Endothelial cell of hepatic sinusoid (primary cell): ENCODE measurements around the gene CFAP119.
"Not testable (repeated sequence)": the region's sequence is repeated elsewhere in the genome, so short reads cannot be mapped to it uniquely, and the experiment has no call there.

Experiments used
- in situ Hi-C: cut with HindIII; loops from 2 replicates; pipeline ENCODE4 v1.10.0; 2017; ENCODE audit warnings: low sequenced_read_pairs

CFAP119 gene

DNA sequence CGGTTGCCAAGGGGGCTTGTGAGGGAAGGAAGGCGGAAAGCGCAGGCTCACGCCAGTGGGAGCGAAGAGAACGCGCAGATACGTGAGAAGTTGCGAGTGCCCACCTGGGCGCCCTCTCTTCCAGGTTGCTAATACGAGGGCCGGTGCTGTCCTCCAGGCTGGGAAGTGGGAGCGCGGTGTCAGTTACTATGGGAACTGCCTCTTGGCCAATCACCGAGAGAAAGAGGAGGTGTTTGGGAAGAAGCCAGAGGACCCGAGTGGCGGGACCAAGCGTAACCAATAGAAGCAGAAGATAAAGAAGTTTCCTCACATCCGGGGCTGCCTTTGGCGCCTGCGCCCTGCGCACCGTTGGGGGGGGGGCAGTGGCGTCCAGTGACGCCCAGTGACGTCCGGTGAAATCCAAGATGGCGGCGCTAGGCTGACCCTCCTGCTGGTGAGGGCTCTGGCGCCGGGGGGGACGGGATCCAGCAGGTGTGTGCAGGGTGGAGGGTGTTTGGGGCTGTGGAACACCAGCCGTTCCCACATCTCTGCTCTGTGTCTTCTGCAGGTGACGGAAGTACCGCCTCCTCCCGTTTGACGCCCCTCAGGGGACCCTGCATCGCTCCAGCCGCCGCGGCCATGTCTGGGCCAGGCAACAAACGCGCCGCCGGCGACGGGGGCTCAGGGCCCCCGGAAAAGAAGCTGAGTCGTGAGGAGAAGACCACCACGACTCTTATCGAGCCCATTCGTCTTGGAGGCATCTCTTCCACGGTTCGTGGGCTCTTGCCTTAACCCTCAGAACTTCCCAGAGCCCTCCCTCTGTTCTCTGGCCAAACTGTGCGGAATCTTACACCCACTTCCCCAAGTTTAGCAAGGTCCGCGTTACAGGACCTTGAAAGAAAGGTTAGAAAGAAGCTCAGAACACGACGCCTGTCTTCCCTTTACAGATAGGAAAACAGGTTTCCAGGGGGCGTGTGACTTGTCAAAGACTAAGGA lies at the start of gene CFAP119, which contains the start of gene RNF40:
CFAP119 (minus strand) TSS at position 135 of the 975 bp plus-strand sequence. CDS start 314 bp downstream, outside the sequence.
RNF40 (plus strand) TSS at position 395 of the 975 bp plus-strand sequence; CDS start at position 619, 224 bp downstream.
- in situ Hi-C loops = no loop called here

DNA sequence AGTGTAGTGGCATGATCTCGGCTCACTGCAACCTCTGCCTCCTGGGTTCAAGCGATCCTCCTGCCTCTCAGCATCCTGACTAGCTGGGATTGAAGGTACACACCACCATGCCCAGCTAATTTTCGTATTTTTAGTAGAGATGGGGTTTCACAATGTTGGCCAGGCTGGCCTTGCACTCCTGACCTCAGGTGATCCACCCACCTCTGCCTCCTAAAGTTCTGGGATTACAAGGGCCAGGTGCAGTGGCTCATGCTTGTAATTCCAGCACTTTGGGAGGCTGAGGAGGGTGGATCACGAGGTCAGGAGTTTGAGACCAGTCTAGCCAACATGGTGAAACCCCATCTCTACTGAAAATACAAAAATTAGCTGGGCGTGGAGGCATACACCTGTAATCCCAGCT lies 47.8 kb upstream of the CFAP119 start:
- in situ Hi-C loops = not testable (repeated sequence)

DNA sequence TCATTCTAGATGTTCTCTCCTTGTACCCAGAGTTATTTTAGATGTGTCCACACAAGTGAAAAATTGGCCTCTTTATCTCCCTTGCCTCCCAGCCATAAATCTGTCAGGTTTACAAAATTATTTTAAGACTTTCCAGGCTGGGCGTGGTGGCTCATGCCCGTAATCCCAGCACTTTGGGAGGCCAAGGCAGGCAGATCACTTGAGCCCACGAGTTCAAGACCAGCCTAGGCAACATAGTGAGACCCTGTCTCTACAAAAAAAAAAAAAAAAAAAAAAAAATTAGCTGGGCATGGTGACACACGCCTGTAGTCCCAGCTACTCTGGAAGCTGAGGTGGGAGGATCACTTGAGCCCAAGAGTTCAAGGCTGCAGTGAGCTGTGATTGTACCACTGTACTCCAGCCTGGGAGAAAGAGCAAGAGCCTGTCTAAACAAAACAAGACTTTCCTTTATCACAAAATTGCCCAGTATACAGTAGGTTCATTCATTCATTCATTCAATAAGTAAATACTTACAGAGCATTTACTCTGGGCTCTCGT lies 47.1 kb upstream of the CFAP119 start:
- in situ Hi-C loops = not testable (repeated sequence)

DNA sequence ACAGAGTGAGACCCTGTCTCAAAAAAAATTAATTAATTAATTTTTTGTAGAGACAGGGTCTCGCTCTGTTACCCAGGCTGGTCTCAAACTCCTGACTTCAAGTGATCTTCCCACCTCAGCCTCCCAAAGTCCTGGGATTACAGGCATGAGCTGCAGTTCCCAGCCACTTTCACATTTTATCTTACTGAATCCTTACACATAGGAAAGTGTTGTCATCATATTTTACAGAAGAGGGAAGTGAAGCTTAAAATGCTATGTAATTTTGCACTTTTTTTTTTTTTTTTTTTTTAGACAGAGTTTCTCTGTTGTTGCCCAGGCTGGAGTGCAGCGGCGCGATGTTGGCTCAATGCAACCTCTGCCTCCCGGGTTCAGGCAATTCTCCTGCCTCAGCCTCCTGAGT lies 46.3 kb upstream of the CFAP119 start:
- in situ Hi-C loops = no loop called here

DNA sequence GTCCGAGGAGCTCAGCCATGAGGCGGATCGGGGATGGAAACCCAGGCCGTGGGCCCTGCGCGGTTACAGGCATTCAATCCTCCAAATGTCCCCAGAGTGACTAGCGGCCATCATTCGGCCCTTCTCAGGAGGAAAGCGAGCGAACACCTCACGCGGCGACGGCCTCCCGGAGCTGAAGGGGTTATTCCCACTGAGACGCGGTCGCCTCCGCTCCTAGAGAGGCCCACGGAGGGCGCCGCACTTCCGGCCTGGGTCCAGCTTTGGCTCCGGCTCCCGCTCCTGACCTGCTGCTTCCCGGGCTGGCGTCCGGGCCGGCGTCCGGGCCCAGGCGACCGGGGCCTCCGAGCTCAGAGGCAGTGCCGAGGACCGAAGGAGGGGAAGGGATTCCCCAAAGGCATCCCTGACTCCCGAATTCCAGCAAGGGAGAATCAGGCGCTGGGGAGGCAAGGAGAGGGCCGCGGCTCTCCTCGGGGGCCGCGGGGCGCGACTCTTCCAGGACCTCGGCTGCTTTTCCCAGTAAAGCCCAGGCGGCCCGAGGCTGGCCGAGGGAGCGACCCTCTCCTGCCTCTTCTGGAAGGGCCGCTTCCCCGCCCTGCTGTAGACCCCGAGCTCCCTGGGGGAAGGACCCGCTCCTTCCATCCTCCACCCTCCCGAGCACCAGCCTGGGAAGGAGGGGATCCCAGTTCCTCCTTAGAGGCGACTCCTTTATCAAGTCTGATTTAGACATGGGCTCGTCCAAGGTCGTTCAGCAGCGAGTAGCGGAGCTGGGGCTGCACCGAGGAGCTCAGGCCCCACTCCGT lies 43.7 kb upstream of the CFAP119 start:
- in situ Hi-C loops = no loop called here

DNA sequence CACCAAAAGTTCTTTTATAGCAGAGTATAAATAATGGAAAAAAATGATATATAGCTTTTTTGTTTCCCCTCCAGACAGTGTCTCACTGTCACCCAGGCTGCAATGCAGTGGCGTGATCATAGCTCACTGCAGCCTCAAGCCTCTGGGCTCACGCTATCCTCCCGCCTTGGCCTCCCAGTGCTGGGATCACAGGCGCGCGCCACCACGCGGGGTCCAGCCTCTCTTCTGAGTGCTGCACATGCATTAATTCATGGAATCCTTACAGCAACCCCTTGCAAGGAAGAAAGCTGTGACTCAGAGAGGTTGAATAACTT lies 43.2 kb upstream of the CFAP119 start:
- in situ Hi-C loops = no loop called here

DNA sequence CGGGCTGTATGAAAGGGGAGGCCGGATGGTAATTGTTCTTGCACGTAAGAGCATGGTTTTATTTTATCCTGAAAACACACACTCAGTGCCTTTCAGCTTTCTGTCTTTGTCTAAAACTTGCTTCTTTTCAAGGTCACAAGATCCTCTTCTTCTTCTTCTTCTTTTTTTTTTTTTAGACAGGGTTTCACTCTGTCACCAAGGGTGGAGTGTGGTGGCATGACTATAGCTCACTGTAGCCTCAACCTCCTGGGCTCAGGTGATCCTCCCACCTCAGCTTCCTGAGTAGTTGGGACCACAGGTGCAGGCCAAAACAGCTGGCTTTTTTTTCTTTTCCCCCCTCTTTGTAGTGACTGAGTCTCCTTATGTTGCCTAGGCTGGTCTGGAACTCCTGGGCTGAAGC lies 41.1 kb upstream of the CFAP119 start:
- in situ Hi-C loops = no loop called here

DNA sequence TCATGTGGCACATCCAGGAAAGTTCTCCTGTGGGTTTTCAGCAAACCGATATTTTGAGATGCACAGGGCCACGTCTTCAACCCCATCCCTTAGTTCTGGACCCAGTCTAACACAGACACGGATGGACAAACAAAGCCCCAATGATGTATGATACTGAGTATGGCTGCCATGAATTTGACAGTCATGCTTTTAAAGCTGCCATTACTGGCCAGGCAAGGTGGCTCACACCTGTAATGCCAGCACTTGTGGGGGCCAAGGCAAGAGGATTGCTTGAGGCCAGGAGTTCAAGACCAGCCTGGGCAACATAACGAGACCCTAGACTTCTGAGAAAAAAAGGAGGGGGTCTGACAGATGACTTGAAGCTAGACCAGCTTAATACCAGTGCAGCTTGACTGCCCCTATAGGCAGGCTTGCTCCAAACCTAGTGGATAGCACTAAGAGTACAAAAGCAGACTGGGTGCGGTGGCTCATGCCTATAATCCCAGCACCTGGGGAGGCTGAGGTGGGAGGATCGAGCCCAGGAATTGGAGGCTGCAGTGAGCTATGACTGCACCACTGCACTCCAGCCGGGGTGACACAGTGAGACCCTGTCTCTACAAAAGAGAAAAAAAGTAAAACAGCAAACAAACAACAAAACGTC lies 35.9 kb upstream of the CFAP119 start:
- in situ Hi-C loops = no loop called here

DNA sequence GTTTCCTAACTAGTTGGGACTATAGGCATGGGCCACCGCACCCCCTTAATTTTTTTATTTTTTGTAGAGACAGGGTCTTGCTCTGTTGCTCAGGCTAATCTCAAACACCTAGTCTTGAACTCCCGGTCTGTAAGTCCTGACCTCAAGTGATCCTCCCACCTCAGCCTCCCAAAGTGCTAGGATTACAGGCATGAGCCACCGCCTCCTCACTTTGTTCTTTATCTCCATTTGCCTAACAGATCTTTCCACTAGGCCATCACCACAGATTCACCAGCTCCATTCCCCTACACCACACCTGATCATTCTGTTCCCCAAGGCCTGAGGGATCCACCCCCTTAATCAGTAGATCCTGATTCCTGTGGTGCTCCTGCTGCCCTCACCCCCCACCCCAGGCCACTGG lies 32.8 kb upstream of the CFAP119 start:
- in situ Hi-C loops = no loop called here

DNA sequence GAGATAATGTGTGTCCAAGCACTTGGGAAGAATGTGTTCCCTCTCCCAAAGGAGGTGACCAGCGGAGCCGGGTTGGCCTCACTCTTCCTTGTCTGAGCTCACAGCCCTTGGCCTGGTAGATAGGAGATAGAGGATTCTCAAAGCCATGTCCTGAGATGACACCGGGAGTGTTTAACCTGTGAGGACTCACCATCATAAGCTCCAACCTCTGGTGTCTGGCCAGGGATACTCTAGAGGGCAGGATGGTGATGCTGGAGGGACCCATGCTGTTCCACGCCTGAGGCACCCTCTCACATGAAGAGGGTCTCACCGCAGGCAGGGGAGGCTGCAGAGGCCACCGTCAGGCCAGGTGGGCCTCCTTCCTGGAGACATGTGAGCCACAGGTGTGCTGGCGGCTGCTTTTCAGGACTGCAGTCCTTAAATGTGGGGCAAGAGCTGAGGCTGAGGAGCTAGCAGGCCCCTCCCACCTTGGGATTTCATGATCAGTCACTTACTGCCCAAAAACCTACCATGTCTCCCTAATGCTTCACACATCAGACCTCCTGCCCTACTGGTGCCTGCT lies 31.7 kb upstream of the CFAP119 start:
- in situ Hi-C loops = no loop called here

DNA sequence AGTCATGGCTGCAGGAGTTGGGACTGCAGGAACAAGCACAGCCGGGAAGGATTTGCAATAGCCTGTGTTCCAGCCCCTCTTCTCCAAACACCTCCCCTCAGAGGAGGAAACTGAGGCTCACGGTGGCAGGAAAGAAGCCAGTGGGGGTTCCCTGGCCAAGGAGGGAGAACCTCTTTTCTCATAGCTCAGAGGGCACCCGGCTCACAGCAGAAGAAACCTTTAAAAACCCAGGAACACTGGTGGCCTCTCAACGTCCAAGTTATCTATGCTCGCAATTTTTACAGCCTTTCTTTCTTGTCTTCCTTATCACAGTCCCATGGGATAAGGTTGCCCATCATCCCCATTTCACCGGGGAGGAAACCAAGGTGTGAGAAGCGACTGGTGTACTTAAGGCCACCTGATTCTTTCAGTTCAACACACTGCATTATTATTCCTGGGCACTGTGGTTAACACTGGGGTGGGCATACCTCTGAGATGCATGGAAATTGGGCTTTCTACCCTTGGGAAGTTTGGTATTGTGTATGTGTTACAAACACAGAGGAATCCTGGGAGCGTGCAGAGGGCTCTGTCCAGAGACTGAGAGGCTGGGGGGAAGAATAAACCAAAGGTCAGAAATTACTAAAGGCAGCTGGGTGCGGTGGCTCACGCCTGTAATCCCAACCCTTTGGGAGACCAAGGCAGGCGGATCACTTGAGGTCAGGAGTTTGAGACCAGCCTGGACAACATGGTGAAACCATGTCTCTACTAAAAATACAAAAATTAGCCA lies 25.9 kb upstream of the CFAP119 start:
- in situ Hi-C loops = no loop called here

DNA sequence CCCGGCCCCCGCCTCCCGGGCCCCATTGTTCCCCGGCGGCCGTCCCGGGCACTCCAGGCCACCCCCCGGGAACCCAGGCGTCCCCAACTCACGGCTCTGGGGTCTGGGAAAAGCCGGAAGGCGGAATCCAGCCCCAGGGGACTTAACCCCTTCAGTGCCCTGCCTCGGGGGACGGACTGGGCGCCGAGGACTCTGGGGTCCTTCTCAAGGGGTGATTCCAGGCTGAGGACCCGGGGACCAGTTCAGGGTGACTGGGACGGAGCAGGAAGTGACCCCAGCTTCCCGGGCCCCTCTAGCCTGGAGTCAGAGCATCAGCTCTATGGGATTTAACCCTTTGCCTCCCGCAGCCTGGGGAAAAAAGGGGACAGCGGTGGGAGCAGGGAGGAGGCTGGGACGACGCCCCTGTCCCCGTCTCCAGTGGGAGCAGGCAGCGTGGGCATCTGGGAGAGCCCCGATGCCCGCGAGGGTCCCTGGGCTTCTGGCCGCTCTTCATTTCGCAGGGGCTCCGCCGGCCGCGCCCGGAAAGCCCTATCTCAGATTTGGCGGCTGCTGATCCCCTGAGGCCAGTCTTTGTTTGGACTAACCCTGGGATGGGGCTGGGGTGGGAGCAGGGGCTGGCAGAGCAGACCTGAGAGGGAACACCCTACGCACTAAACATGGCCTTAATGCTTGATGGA lies 25.2 kb upstream of the CFAP119 start, which contains the start of gene ZNF629:
ZNF629 (minus strand) TSS at position 270 of the 677 bp plus-strand sequence. CDS start 2,723 bp downstream, outside the sequence.
- in situ Hi-C loops = no loop called here

DNA sequence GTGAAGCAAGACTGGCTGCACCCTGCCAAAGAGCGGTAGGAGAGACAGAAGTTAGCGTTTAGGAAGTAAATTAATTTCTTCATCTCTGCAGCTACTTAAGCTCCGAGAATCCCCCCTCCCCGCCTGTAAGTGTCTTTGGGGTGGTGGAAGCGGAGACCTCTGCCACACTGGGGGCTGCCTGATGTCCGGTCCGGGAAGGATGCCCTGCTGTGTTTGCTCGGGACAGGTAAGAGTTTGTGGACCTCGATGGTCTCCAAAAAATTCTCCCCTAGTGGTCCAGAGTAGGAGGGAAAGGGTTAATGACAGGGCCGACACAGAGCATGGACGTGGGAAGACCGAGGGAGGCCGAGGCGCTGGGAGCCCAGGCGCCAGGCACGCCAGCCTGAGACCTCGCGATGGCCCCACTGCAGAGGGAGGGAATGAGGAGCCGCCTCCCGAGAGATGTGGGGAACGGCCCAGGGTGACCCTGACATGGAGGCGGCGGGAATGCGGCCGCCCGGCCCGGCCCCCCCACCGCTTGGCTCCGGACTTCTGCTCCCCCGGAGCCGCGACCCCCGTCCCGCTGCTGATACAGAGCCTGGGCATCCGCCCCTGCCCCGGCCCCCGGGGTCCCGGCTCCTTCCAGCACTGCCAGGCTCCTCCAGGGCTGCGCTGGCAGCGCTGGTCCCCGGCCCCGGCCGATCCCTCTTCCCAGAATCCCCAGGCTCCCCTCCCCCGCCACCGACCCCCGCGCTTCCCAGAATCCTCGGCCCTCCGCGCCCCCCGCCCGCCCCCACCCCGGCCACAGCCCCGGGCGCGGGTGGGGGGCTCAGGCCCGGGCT lies 24.5 kb upstream of the CFAP119 start:
- in situ Hi-C loops = no loop called here

DNA sequence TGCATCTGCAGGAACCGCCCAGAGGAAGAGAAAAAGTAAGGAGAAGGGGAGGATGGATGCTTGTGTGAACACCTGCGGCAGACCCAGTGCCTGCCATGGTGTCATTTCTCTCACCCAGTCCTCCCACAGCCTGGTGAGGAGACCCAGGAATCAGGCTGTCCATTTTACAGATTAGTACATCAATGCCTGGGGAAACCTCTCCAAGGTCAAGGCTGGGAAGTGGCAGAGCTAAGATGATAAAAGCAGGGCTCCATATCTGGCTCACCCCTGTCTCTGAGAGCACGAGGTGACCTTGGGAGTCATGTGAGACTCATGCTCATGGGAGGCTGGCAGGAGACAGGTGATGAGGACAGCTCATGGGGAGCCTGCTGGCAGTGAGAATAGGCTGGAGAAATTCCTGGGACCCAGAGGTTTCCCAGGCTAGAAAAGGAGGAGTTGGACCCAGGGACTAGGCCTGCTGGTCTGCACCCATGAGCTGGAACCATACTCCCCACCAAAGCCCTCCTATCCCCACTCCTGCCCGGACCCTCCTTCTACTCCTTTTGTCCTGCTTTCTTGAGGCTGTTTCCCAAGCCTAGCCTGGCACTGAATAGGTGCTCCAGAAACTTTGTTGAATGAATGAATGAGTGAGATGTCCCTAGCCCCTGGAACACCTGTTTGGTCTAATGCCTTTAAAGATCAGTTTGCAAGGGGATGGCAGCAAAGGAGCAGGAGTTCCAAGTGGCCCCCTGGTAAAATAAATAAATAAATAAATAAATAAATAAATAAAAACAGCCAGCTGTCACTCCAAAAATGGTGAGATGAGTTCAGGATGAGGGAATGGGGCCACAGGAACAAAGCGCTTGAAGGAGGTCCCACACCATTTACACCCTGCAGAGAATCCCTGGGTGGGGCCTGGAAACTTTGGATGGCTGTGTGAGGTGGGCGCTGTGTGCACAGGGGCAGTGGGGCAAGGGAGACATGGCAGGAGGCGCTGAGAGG lies 23.6 kb upstream of the CFAP119 start:
- in situ Hi-C loops = no loop called here

DNA sequence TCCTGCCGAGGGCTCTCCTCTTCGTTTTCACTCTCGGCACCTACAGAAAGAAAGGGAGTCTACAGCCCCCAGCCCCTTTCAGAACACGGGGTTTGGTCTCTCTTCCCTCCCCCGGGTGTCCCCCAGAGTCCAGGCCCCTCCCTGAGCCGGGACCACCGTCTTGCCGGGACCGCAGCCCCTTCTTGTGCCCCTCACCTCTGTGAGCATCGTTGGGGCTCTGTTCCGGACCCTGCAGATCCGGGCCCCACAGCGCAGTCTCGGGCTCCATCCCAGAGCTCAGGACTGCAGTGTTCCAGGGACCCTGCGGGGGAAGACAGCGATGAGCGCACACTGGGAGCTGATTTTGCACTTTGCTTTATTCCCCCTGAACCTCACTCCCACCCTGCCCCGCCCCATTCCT lies 22.4 kb upstream of the CFAP119 start:
- in situ Hi-C loops = loop anchor here (5.0 kb wide), 2 partner anchors 72 to 163 kb away; partner anchors contain the start of gene ORAI3

DNA sequence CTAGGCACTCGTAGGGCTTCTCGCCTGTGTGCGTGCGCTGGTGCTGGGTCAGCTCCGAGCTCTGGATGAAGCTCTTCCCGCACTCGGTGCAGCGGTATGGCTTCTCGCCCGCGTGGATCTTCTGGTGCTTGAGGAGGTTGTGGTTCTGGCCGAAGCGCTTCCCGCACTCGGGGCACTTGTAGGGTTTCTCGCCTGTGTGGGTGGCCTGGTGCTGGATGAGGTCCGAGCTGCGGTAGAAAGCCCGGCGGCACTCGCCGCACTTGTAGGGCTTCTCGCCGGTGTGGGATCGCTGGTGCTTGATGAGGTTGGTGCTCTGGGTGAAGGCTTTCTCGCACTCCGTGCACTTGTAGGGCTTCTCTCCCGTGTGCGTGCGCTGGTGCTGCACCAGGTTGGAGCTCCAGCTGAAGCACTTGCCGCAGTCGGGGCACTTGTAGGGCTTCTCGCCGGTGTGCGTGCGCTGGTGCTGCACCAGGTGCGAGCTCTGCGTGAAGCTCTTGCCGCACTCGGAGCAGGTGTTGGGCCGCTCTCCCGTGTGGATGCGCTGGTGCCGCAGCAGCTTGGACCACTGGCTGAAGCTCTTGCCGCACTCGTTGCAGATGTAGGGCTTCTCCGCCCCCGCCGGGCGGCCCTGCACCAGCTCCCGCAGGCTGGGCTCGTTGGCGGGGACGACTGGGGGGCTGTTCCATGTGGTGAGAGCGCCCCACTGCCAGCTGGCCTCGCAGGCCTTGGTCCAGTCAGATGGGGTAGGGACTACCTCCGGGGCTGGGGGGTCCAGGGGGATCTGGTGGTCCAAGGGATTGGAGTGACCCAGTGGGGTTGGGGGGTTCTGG lies 21.6 kb upstream of the CFAP119 start:
- in situ Hi-C loops = loop anchor here (5.0 kb wide), 2 partner anchors 71 to 164 kb away; partner anchors contain the start of gene ORAI3
